Measurements from ENCODE around the gene NFATC2IP.

Gene NFATC2IP
- total RNA-seq, result 64.1 to 103 reads per million in 2 experiments

DNA sequence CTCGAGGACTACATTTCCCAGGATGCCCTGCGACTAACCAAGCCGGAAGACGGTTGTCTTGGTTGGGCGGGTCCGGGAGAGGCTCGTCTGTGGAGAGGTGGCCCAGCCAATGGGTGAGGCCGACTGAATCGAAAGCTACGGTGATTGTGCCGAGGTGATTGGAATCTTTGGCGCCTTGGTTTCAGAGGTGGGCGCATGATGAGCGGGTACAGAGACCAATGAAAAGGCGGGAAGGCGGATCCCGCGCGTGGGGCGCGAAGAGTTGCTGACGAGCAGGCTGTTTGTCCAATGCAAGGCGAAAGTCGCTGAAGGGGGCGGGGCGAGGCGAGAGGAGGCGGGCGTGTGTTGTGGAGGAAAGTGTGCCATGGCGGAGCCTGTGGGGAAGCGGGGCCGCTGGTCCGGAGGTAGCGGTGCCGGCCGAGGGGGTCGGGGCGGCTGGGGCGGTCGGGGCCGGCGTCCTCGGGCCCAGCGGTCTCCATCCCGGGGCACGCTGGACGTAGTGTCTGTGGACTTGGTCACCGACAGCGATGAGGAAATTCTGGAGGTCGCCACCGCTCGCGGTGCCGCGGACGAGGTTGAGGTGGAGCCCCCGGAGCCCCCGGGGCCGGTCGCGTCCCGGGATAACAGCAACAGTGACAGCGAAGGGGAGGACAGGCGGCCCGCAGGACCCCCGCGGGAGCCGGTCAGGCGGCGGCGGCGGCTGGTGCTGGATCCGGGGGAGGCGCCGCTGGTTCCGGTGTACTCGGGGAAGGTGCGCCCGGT is at the start of gene NFATC2IP:
Gene NFATC2IP (plus strand): TSS at position 290 of the 762 bp plus-strand sequence. CDS start 75 bp downstream, at position 365.
- DNase-seq (ENCODE audit: low read depth), result peak; percentile 99

DNA sequence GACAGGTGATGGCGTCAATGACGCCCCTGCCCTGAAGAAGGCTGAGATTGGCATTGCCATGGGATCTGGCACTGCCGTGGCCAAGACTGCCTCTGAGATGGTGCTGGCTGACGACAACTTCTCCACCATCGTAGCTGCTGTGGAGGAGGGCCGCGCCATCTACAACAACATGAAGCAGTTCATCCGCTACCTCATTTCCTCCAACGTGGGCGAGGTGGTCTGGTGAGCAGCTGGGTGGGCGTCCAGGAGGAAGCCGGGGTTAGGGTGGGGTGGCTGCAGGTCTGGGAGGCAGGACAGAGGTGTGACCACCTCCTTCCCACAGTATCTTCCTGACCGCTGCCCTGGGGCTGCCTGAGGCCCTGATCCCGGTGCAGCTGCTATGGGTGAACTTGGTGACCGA is 48.9 kb upstream of the NFATC2IP start:
- no peak for DNase-seq (ENCODE audit: low read depth)

GRCh38 chr16:28902909-28903308 is 47.8 kb upstream of the NFATC2IP start:
- no peak for DNase-seq (ENCODE audit: low read depth)

DNA sequence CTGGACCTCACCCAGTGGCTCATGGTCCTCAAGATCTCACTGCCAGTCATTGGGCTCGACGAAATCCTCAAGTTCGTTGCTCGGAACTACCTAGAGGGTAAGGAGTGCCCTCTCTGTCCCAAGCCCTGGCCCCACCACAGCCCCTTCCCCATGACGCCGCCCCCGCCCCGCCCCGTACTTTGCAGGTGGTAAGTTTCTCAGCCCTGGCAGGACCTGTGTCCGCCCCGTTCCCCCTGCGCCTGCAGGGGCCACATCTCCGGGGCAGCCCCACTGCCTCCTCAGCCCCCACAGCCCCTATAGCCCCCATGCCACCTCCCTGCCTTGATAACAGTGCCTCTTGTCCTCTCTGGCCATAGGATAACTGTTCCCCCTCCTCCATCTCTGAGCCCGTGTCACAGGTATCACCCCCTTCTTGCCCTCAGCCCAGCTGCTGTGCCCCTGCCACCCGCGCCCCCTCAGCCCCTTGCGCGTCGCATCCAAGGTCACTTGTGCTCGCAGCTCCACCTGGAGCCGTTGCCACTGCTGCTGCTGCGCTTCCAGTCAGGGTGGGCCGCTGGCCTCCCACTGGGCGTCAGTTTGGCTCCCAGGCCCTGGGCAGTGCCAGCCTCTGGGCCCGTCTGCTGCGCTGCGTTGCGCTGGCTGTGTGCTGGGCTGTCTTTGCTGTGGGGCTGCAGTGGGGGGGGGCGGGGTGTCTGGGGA is 47.2 kb upstream of the NFATC2IP start:
- no peak for DNase-seq (ENCODE audit: low read depth)

DNA sequence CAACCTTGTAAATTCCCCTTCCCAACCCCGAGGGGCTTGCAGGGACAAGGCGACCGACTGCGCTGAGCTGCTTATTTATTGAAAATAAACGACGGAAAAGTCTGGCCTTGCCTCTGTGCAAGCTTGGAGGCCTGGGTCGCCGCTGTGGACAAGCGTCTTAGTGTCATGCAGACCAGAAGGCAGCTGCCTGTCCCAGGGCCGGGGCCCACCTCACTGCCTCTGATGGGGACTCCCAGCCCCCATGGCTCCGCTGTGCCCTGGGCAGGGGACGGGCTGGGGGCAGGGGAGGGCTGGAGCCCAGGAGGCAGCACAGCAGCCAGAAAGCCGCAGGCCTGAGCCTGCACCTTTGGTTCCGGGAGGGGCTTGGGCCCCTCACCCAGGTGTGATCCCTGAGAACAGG is 46.4 kb upstream of the NFATC2IP start:
- no peak for DNase-seq (ENCODE audit: low read depth)

- no peak for DNase-seq (ENCODE audit: low read depth)
These were observed 45.9 kb upstream of the NFATC2IP start for GRCh38 chr16:28904828-28905227.

DNA sequence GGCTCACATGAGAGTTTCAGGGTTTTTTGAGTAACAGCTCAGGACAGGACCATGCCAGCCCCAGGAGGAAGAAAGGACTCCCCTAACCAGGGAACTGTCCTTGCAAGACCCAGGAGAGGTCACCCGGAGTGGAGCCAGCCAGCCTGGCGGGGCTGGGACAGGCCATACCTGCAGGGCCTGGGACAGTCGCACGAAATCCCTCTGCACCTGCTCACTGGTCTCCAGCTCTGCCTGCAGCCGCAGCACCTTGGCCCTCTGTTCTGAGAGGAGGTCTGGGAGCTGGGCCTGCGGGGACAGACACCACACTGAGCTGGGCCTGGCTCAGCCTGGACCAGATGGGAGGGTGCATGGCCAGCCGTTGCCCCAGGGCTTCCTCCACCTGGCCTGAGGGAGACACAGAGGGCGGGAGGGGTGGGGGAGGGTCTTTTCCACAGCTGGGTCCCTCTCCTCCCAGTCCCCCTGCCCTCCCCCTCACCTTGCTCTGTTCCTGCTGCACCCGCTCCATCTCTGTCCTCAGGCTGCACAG is 45.4 kb upstream of the NFATC2IP start:
- no peak for DNase-seq (ENCODE audit: low read depth)

DNA sequence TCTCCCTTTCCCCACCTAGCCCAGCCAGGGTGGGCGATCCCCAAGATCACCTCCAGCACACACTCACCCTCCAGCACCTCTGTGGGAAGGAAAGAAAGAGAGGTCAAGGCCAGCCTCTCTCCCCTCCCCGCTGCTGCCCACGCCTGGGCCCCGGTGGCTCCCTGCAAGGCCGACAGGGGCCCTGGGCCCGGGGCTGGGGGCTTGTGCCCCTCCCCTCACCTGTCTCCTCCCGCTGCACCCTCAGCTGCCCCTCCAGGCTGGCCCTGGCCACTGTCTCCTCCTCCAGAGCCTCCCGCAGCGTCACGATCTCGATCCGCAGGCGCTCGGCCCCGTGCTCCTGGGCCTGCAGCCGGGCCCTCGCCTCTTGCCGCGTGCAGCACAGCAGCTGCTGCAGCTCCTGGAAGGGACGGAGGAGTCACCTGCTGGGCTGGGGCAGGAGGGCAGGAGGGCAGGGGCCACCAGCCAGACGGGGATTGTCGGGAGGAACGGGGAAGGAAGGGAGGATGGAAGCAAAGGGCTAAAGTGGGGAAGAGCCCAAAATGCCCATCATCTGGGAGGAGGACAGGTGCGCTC is 44.9 kb upstream of the NFATC2IP start:
- no peak for DNase-seq (ENCODE audit: low read depth)

- DNase-seq (ENCODE audit: low read depth), result no peak
These were observed 40.4 kb upstream of the NFATC2IP start for GRCh38 chr16:28910086-28911031.

- no peak for DNase-seq (ENCODE audit: low read depth)
These were observed 38.2 kb upstream of the NFATC2IP start for GRCh38 chr16:28912558-28912957.

- no peak for DNase-seq (ENCODE audit: low read depth)
These were observed 36.6 kb upstream of the NFATC2IP start for GRCh38 chr16:28913946-28914724.

DNA sequence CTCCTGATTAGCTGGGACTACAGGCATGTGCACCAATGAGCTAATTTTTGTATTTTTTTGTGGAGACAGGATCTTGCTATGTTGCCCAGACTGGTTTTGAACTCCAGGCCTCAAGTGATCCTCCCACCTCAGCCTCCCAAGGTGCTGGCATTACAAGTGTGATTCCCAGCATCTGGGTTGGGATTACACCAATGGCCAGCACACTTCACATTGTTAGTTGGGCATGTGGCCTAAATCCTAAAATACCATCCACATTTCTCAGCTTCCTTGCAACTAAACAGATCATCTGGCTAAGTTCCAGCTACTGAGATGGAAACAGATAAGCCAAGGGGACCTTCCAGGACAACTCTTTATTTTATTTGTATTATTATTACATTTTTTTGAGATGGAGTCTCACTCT is 35.6 kb upstream of the NFATC2IP start:
- DNase-seq (ENCODE audit: low read depth), result no peak

- no peak for DNase-seq (ENCODE audit: low read depth)
These were observed 33.6 kb upstream of the NFATC2IP start for GRCh38 chr16:28917095-28917494.

GRCh38 chr16:28918698-28919097 is 32.0 kb upstream of the NFATC2IP start:
- no peak for DNase-seq (ENCODE audit: low read depth)

- DNase-seq (ENCODE audit: low read depth), result no peak
These were observed 27.5 kb upstream of the NFATC2IP start for GRCh38 chr16:28923231-28923587.

DNA sequence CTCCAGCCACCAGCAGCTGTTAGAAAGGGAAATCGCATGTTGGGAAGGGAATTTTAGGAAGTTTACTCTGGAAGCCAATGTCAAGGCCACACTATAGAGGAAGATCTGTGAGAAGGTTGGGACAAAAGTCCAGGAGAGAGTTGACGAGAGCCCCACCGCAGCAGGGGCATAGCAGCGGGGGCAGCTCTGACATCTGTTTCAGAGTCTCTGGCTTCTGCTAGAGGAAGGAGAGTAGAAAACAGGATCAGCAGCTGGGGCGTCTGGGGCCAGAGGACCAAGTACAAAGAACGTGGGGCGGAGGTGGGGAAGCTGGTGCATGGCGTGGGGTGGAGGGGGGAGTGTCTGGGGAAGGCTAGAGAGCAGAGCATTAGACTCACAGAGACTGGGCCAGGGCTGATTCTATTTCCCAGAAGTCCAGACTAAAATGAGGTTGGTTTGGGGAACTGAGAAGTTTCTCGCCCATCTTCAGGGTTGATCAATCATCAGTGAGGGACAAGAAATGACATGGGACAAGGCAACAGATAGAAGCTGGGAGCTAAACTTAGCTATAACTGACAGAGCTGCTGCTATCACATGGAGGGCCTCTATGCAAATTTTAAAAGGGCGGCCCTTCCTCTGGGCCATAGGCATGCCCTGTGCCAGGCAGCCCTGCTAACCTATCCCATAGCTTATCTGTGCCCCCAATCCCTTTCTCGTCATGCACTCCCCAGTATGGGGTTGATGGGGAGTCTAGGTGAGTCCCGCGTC is 26.9 kb upstream of the NFATC2IP start:
- no peak for DNase-seq (ENCODE audit: low read depth)

- DNase-seq (ENCODE audit: low read depth), result no peak
These were observed 26.4 kb upstream of the NFATC2IP start for GRCh38 chr16:28924399-28924761.

- DNase-seq (ENCODE audit: low read depth), result peak; percentile 89
These were observed 25.9 kb upstream of the NFATC2IP start, which contains the start of gene RABEP2 for GRCh38 chr16:28924762-28925385. RABEP2 (minus strand) TSS chr16:28925238; CDS start chr16:28925163, 75 bp downstream.

DNA sequence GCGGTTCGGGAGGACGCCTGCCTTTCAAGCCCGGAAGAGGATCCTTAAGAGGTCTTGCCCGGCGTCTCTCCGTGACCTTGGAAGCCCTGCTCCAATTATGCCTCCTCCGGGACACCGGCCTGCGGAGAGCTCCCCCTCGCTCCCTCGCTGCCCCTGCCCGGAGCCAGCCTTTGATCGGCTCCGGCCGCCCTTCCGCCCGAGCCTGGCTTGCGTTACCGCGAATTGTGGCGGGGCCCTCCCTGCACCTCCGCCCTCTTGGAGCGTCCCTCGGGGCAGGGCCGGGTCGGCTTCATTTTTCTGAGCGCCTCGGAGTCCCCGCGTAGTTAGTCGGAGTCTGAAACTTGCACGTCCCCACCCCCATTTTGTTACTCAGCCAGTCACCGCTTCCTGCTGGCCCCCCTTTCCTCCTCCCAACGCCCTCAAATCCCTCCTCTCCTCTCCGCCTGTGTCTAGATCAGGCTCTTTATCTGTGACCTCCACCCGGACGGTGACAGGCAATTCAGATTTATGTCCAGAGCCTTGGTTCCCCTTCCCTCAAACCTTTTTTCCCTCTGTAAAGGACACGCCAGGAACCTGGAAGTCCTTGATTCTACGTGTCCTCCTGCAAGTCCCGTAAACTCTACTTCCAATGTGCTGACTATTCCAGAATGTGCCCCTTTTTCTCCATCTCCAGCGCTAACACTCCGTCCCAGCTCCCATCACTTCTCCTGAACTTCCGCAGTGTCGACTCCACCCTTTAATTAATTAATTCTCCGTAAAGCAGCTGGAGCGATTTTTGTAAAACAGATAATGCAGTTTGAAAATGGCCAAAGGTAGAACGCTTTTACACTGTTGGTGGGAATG is 25.1 kb upstream of the NFATC2IP start:
- DNase-seq (ENCODE audit: low read depth), result peak; percentile 70
